Peyer's patch (tissue), 4 donors: ENCODE measurements around the gene UBE2QL1.

Source experiments
- CTCF ChIP-seq, 6 experiments: fragments of 450-650 bp in 4 of 6; fragments of 200-600 bp in 2 of 6; sonication (generic) in 1 of 6; IDR thresholded peaks; one replicate each; pipeline ENCODE4 v1.5.1; 2017 to 2019; ENCODE audit warnings: antibody characterized with exemption in 6 of 6, mild to moderate bottlenecking in 3 of 6, moderate library complexity in 1 of 6
- POLR2A ChIP-seq, 2 donors: fragments of 450-650 bp; IDR thresholded peaks; one replicate each; pipeline ENCODE4 v1.5.1; 2017; ENCODE audit warnings: antibody characterized with exemption in 2 of 2, mild to moderate bottlenecking in 2 of 2, moderate library complexity in 2 of 2

- TF ChIP-seq CTCF (IDR thresholded peaks at IDR 0.05) (no peak), POLR2A (IDR thresholded peaks at IDR 0.05) (no peak)
Observed at GRCh38 chr5:6508931-6509330, 60.3 kb downstream of the UBE2QL1 start.
